HEK293 (cell line): ENCODE measurements around the gene NFIC.

Experiments
- CTCF ChIP-seq: fragments of 450-650 bp; formaldehyde crosslinking; IDR thresholded peaks from 2 replicates; pipeline ENCODE4 v1.5.1; 2016; ENCODE audit warnings: missing biosample characterization, missing genetic modification characterization
- HOXA7 ChIP-seq: sonication (generic); formaldehyde crosslinking; IDR thresholded peaks from 2 replicates; pipeline ENCODE4 v1.8.1; 2022; ENCODE audit warnings: missing genetic modification reagents, borderline replicate concordance
- PRDM1 ChIP-seq: fragments of 450-650 bp; formaldehyde crosslinking; IDR thresholded peaks from 2 replicates; pipeline ENCODE4; 2016; ENCODE audit warnings: missing biosample characterization, missing genetic modification characterization
- REST ChIP-seq: fragments of 450-650 bp; formaldehyde crosslinking; IDR thresholded peaks from 2 replicates; pipeline ENCODE4 v1.5.1; 2016; ENCODE audit warnings: missing biosample characterization, missing genetic modification characterization
- ZBTB1 ChIP-seq: fragments of 450-650 bp; formaldehyde crosslinking; IDR thresholded peaks from 2 replicates; pipeline ENCODE4 v1.5.1; 2016; ENCODE audit warnings: missing biosample characterization, missing genetic modification characterization
- ZBTB7A ChIP-seq: fragments of 450-650 bp; formaldehyde crosslinking; IDR thresholded peaks from 2 replicates; pipeline ENCODE4 v1.5.1; 2016; ENCODE audit warnings: low read depth, missing biosample characterization, missing genetic modification characterization
- ZFP37 ChIP-seq: fragments of 450-650 bp; formaldehyde crosslinking; IDR thresholded peaks from 2 replicates; pipeline ENCODE4 v1.5.1; 2016; ENCODE audit warnings: missing biosample characterization, missing genetic modification characterization
- ZNF514 ChIP-seq: fragments of 450-650 bp; formaldehyde crosslinking; IDR thresholded peaks from 2 replicates; pipeline ENCODE4 v1.5.1; 2016; ENCODE audit warnings: missing biosample characterization, missing genetic modification characterization
- ZNF549 ChIP-seq: fragments of 450-650 bp; IDR thresholded peaks from 2 replicates; pipeline ENCODE4 v1.5.1; 2018; ENCODE audit warnings: missing biosample characterization, missing genetic modification characterization, mild to moderate bottlenecking, inconsistent platforms, moderate library complexity
- ZNF596 ChIP-seq: fragments of 450-650 bp; IDR thresholded peaks from 2 replicates; pipeline ENCODE4 v1.5.0; 2018; ENCODE audit warnings: missing biosample characterization, mild to moderate bottlenecking, missing genetic modification characterization, moderate library complexity

GRCh38 chr19:3497757-3498520 lies 131.6 kb downstream of the NFIC start:
- TF ChIP-seq ZBTB1 (tag by site-specific recombination) = no peak
- no peak for TF ChIP-seq CTCF (tag by site-specific recombination)
- no peak for TF ChIP-seq ZNF514 (tag by site-specific recombination)
- TF ChIP-seq ZBTB7A (tag by site-specific recombination) = no peak
- TF ChIP-seq ZFP37 (tag by site-specific recombination) = no peak
- TF ChIP-seq REST (tag by site-specific recombination) = no peak
- no peak for TF ChIP-seq PRDM1 (tag by site-specific recombination)
- TF ChIP-seq ZNF549 (tag by site-specific recombination) = no peak
- TF ChIP-seq ZNF596 = no peak
- TF ChIP-seq HOXA7 (CRISPR knock-in tag) = no peak
